Esophagus squamous epithelium (tissue), 4 donors: ENCODE results near the gene DCP2.

ENCODE experiments used
- POLR2A ChIP-seq, 4 donors: fragments of 450-650 bp; IDR thresholded peaks; one replicate each; pipeline ENCODE4 v1.6.1; 2017; ENCODE audit warnings: antibody characterized with exemption in 4 of 4, mild to moderate bottlenecking in 4 of 4, moderate library complexity in 3 of 4
- TF ChIP-seq, protein P1 (sequence below), 6 experiments: fragments of 450-650 bp in 4 of 6; fragments of 200-600 bp in 2 of 6; sonication (generic) in 2 of 6; IDR thresholded peaks; one replicate each; pipeline ENCODE4 v1.5.1; 2016 to 2019; ENCODE audit warnings: antibody characterized with exemption in 6 of 6, mild to moderate bottlenecking in 4 of 6, moderate library complexity in 4 of 6

DNA sequence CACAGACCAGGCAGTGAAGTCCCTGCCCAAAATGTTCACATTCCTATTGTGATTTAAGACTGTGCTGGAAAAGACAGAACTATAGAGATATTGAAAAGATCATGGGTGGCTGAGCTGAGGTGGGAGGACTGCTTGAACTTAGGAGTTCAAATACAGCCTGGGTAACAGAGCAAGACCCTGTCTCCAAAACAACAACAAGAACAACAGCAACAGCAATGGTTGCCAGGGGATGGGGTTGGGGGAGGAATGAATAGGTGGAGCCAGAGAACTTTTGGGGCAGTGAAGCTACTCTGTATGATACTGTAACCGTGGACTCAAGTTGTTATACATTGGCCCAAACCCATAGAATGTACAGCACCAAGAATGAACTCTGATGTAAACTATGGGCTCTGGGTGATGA, 88.2 kb downstream of the DCP2 start:
- TF ChIP-seq, protein P1, sequence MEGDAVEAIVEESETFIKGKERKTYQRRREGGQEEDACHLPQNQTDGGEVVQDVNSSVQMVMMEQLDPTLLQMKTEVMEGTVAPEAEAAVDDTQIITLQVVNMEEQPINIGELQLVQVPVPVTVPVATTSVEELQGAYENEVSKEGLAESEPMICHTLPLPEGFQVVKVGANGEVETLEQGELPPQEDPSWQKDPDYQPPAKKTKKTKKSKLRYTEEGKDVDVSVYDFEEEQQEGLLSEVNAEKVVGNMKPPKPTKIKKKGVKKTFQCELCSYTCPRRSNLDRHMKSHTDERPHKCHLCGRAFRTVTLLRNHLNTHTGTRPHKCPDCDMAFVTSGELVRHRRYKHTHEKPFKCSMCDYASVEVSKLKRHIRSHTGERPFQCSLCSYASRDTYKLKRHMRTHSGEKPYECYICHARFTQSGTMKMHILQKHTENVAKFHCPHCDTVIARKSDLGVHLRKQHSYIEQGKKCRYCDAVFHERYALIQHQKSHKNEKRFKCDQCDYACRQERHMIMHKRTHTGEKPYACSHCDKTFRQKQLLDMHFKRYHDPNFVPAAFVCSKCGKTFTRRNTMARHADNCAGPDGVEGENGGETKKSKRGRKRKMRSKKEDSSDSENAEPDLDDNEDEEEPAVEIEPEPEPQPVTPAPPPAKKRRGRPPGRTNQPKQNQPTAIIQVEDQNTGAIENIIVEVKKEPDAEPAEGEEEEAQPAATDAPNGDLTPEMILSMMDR (IDR thresholded peaks at IDR 0.05) = no peak
- no peak for TF ChIP-seq POLR2A (IDR thresholded peaks at IDR 0.05)
